Naive B cell (primary cell): ENCODE data around the gene SEL1L2. TPM values are rescaled to one million over a fixed set of nuclear protein-coding genes. Genes with fewer than 3 reads are reported as not detected.

Source experiments
- ATAC-seq, 2 donors: fragments of 150-1000 bp; cut with Tn5 transposase; 2 replicates each; pipeline ENCODE4 v1.10.0; 2021; ENCODE audit warnings: low read depth in 2 of 2, mild to moderate bottlenecking in 2 of 2, moderate library complexity in 2 of 2
- DNase-seq: peaks from one replicate; pipeline ENCODE4 v3.0.0; 2022
- H3K27ac Mint-ChIP-seq, 6 donors: one replicate each; pipeline ENCODE4 v1.8.0; 2020 to 2022; ENCODE audit warnings: mild to moderate bottlenecking in 6 of 6, mixed read lengths in 6 of 6, moderate library complexity in 5 of 6, inconsistent platforms in 2 of 6
- H3K27me3 Mint-ChIP-seq, 3 donors: one replicate each; pipeline ENCODE4 v1.8.0; 2021 to 2022; ENCODE audit warnings: mixed read lengths in 3 of 3, mild to moderate bottlenecking in 1 of 3
- H3K36me3 Mint-ChIP-seq, 2 donors: one replicate each; pipeline ENCODE4 v1.8.0; 2020 to 2022; ENCODE audit warnings: mixed read lengths in 2 of 2, inconsistent platforms in 1 of 2, mild to moderate bottlenecking in 1 of 2
- H3K4me1 Mint-ChIP-seq, 3 donors: one replicate each; pipeline ENCODE4 v1.8.0; 2020 to 2022; ENCODE audit warnings: mixed read lengths in 3 of 3, inconsistent platforms in 1 of 3, mild to moderate bottlenecking in 1 of 3, moderate library complexity in 1 of 3
- H3K4me3 Mint-ChIP-seq, 8 donors: one replicate each; pipeline ENCODE4 v1.8.0; 2020 to 2022; ENCODE audit warnings: mild to moderate bottlenecking in 8 of 8, mixed read lengths in 8 of 8, moderate library complexity in 8 of 8, inconsistent platforms in 2 of 8
- H3K9me3 Mint-ChIP-seq, 7 donors: one replicate each; pipeline ENCODE4 v1.8.0; 2020 to 2022; ENCODE audit warnings: mixed read lengths in 7 of 7, mild to moderate bottlenecking in 5 of 7, inconsistent platforms in 2 of 7, moderate library complexity in 1 of 7
- polyA plus RNA-seq, 6 donors: library from polyadenylated mRNA; unstranded; fragments of 300-500 nt; fragmentation: Illumina TruSeq; gene quantifications; one replicate each; pipeline ENCODE4 v1.2.3, GENCODE V29; 2021; ENCODE audit warnings: low read depth in 6 of 6

SEL1L2 gene
- polyA plus RNA-seq, 6 donors from 2014 or later: not detected

DNA sequence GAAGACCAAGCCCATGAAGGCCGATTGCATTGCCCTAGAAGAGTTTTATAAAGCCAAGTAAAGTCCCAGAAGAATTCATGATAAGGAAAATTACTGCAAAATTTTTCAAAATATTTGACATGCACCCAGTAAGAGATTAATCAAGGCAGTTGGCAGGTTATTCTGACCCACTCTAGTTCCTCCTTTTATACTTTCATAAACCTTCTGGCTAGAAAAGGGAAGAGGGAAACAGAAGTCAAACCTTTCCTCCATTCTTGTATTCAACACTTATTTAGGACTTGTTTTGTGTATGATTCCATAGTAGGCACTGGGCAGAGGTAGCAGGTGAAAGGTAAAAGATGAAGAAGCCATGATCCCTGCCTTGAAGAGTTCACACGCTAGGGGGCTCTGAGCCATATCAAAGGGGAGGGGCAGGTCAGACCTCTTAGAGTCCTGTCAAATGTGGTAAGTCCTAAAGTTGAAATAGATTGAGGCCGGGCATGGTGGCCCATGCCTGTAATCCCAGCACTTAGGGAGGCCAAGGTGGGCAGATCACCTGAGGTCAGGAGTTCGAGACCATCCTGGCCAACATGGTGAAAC is 120.2 kb downstream of the SEL1L2 start:
- DNase-seq: no peak
- ATAC-seq: no peak
- Mint-ChIP-seq H3K27me3 (peaks cover 0 to 5% (median 0%) of the 10 kb centered on the region in 3 donors), H3K27ac (no peak overlapping the region), H3K4me3 (no peak overlapping the region), H3K36me3 (no peaks in the 10 kb centered on the region), H3K9me3 (peaks cover 0 to 3% (median 0%) of the 10 kb centered on the region in 7 donors), H3K4me1 (no peaks in the 10 kb centered on the region)

DNA sequence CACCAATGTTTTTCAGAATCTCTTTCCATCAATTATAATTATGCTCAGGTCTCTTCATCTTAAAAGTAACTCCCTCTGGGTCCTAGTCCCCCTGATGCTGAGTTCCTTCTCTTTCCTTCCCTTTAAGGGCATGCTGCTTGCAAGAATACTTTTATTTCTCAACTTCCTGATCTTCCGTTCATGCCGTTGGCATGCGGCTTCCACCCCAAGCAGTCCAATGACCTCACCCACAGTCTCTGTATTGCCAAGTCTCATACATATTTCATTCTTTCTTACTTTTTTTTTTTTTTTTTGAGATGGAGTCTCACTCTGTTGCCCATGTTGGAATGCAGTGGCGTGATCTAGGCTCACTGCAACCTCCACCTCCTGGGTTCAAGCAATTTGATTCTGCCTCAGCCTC is 122.1 kb downstream of the SEL1L2 start:
- Mint-ChIP-seq H3K9me3 (peaks cover 0 to 3% (median 0%) of the 10 kb centered on the region in 7 donors), H3K27ac (no peak overlapping the region), H3K4me1 (no peaks in the 10 kb centered on the region), H3K27me3 (no peaks in the 10 kb centered on the region), H3K36me3 (no peaks in the 10 kb centered on the region), H3K4me3 (no peak overlapping the region)
- ATAC-seq (no peak), DNase-seq (no peak)

DNA sequence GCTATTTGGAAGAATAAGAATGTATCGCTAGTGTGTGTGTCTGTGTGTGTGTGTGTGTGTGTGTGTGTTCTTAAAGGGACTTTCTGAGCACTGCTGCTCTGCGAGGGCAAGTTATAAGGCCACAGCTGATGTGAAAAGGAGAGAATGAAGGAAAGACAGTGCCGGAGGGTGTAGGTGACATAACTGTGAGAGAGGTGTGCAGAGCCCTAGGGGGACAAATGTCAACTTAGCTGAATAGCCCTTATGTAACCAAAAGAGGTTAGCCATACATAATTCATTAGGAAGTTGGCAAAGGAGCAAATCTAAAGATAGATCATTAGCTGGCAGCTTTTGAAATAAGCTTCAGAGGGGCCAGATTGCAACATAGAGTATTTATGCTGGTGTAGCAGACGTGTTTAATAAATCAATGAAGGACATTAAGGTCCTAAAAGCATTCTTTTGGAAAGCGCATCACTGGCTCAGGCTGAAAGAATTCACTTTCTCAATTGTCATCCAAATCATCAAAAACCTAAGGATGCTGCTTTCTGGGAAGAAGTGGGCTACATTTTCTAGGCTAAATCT is 124.5 kb downstream of the SEL1L2 start:
- no peak for DNase-seq
- H3K27me3 Mint-ChIP-seq: peaks cover 5 to 11% (median 6%) of the 10 kb centered on the region in 3 donors

DNA sequence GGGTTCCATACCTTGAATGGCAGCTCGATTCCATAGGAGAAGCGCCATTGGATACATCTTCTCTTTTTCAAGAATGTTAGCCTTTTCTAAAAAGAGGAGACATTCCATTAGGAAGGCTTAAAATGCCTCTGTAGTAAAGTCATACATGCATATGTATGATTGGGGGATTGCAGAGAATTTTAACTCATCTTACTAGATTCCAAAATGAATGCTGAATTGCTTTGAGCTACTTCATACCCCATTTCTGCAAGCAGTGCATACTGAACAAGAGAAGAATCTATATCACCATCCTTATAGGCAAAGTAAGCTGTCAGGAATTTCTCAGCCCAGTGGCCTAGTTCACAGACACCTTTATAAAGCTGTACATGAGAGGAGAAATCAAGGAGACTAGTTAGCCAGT is 125.3 kb downstream of the SEL1L2 start:
- Mint-ChIP-seq H3K27ac (no peak overlapping the region), H3K9me3 (peaks cover 0 to 5% (median 0%) of the 10 kb centered on the region in 7 donors), H3K36me3 (no peaks in the 10 kb centered on the region), H3K4me1 (no peaks in the 10 kb centered on the region), H3K27me3 (peaks cover 6 to 18% (median 7%) of the 10 kb centered on the region in 3 donors), H3K4me3 (no peak overlapping the region)
- ATAC-seq (no peak), DNase-seq (no peak)

More for the DNA sequence above, 124.5 kb downstream of the SEL1L2 start:
- Mint-ChIP-seq H3K4me3 (no peak overlapping the region), H3K9me3 (peaks cover 0 to 5% (median 0%) of the 10 kb centered on the region in 7 donors), H3K4me1 (no peaks in the 10 kb centered on the region), H3K36me3 (no peaks in the 10 kb centered on the region), H3K27ac (no peak overlapping the region)
- ATAC-seq: no peak

DNA sequence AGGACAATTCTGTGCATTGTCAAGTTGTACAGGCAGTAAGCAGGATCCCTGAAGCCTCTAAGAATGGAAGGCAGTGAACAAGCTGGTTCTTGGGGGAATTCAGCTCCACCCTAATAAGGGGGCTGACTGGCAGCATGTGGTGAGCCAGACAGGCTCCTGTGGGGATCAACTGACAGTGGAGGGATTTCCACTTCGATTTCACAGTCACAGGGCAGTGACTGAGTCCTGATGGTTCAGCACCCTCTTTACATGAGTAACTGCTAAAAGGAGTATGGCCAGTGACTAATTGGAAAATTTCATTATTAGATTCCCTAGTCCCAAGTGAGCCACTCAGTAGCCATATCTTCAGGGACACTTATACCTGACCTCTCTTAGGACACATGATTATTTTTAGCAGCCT is 127.2 kb downstream of the SEL1L2 start:
- H3K4me3 Mint-ChIP-seq: no peak overlapping the region
- H3K36me3 Mint-ChIP-seq: no peaks in the 10 kb centered on the region
- H3K4me1 Mint-ChIP-seq: no peaks in the 10 kb centered on the region
- ATAC-seq (no peak), DNase-seq (no peak)
- H3K9me3 Mint-ChIP-seq: peaks cover 0 to 5% (median 2%) of the 10 kb centered on the region in 7 donors
- H3K27me3 Mint-ChIP-seq: peaks cover 6 to 22% (median 10%) of the 10 kb centered on the region in 3 donors
- no peak overlapping the region for H3K27ac Mint-ChIP-seq

DNA sequence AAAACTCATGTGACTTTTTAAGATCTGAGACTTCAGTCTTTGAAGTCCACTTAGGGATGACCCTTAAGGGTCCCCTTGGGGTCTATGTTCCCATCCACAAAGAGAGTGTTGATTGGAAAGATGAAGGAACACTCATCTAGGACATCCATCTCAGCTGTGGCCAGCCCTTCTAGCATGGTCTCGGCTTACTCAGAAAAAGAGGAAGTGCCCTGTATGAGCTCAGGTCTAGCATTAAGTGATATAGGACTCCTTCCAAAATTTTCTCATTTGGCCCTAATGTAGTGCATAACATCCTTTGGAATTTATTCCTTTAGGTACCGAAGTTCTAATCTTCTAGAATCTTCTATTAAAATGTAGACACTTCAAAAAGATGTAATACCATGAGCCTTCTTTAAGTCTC is 128.2 kb downstream of the SEL1L2 start:
- Mint-ChIP-seq H3K36me3 (no peaks in the 10 kb centered on the region), H3K9me3 (peaks cover 0 to 5% (median 2%) of the 10 kb centered on the region in 7 donors), H3K4me1 (no peaks in the 10 kb centered on the region), H3K27ac (no peak overlapping the region), H3K27me3 (peaks cover 6 to 22% (median 10%) of the 10 kb centered on the region in 3 donors), H3K4me3 (no peak overlapping the region)
- DNase-seq (no peak), ATAC-seq (no peak)

DNA sequence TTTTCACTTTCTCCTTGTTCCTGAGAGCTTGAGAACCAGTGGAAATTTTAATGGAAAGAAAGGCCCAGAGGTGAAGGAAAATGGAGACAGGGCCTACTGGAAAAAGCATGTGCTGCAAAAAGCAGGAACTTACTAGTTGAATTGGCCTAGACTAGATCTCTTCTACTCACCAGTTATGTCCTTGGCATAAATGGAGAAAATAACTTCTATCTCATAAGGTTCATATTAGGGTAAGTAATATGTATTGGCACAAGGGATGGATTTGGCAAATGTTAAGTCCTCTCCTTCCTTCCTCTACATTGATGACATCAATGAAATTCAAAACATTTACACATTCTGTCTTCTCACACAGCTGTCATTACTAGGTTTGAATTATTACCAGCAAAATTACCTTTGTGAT is 131.5 kb downstream of the SEL1L2 start:
- no peak for ATAC-seq
- H3K36me3 Mint-ChIP-seq: no peaks in the 10 kb centered on the region
- H3K27me3 Mint-ChIP-seq: peaks cover 6 to 22% (median 18%) of the 10 kb centered on the region in 3 donors
- H3K4me3 Mint-ChIP-seq: no peak overlapping the region
- no peak for DNase-seq
- no peaks in the 10 kb centered on the region for H3K4me1 Mint-ChIP-seq
- H3K9me3 Mint-ChIP-seq: peaks cover 0 to 5% (median 0%) of the 10 kb centered on the region in 7 donors
- H3K27ac Mint-ChIP-seq: no peak overlapping the region

DNA sequence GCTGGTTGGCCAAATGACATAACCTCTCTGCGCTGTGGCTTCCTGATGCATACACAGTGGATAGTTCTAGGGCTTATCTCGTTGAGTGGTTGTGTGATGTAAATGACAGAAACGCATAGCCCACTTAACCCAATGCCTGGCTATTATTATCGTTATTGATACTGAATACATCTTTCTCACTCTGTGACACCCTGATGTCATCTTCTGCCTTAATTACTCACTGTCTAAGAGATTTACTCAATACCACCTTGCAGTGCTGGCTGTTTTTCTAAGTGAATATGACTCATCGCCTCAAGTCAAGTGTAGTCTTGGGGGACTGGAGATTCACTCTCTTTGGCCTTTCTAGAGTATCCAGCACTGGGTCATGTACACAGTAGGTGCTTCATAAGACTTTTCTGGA is 132.0 kb downstream of the SEL1L2 start:
- peaks cover 6 to 22% (median 18%) of the 10 kb centered on the region in 3 donors for H3K27me3 Mint-ChIP-seq
- no peak for DNase-seq
- H3K4me3 Mint-ChIP-seq: no peak overlapping the region
- H3K36me3 Mint-ChIP-seq: no peaks in the 10 kb centered on the region
- H3K27ac Mint-ChIP-seq: no peak overlapping the region
- ATAC-seq: no peak
- no peaks in the 10 kb centered on the region for H3K4me1 Mint-ChIP-seq
- H3K9me3 Mint-ChIP-seq: peaks cover 0 to 5% (median 0%) of the 10 kb centered on the region in 7 donors

DNA sequence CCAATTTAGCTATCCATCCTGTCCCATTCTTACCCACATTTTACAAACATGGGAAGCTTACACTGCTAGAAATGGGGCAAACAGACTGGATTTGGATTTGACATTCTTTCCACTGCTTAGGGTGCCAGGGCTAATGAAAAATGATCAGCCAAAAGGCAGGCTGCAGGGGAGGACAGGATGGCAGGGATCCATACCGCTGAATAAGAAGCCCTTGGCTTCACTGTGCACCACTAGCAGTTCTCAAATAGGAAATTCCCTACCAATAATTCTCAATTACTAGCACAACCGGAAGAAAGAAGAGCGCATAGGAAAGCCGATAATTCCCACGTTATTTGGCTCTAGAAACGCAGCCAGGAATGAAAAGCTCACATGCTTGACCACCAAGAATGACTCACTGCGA is 132.5 kb downstream of the SEL1L2 start:
- peaks cover 0 to 5% (median 0%) of the 10 kb centered on the region in 7 donors for H3K9me3 Mint-ChIP-seq
- DNase-seq (no peak), ATAC-seq (no peak)
- H3K4me3 Mint-ChIP-seq: no peak overlapping the region
- no peaks in the 10 kb centered on the region for H3K36me3 Mint-ChIP-seq
- H3K4me1 Mint-ChIP-seq: no peaks in the 10 kb centered on the region
- H3K27me3 Mint-ChIP-seq: peaks cover 6 to 22% (median 18%) of the 10 kb centered on the region in 3 donors
- H3K27ac Mint-ChIP-seq: no peak overlapping the region

DNA sequence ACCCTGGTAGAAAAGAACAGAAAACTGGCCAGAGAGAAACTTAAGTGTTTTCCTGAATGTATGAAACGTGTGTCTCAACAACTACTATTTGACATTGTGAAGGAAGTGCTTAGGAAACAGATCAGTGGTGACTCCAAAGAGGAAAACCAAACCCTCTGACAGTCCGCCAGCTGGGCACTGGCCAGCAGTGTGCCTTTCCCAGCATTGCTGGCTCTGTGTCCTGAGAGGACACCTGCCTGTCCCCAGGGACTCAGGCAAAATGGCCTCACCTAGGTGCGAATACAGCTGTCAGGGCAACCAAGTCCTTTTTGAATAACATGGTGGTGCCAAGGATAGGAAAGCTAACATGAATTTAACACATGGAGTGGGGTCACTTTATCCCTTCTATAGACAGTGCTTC is 133.1 kb downstream of the SEL1L2 start:
- no peaks in the 10 kb centered on the region for H3K4me1 Mint-ChIP-seq
- H3K4me3 Mint-ChIP-seq: no peak overlapping the region
- ATAC-seq (no peak), DNase-seq (no peak)
- H3K9me3 Mint-ChIP-seq: peaks cover 0 to 5% (median 0%) of the 10 kb centered on the region in 7 donors
- no peak overlapping the region for H3K27ac Mint-ChIP-seq
- peaks cover 6 to 22% (median 18%) of the 10 kb centered on the region in 3 donors for H3K27me3 Mint-ChIP-seq
- H3K36me3 Mint-ChIP-seq: no peaks in the 10 kb centered on the region

DNA sequence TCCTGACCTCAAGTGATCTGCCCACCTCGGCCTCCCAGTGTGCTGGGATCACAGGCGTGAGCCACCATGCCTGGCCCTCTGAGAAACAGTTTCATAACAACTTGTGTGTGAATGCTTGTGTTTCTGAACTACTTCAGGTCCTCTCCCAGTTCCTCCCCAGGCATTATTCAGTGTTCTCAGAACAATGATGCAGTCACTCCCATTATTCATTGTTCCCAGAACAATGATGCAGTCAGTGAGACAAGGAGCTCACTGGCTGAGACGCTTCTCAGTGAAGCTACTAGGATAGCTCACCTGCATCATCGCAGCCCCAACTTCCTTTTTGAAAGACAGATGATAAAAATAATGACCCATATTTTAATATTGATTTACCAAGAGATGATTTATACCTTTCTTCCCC is 134.1 kb downstream of the SEL1L2 start:
- H3K4me3 Mint-ChIP-seq: no peak overlapping the region
- no peaks in the 10 kb centered on the region for H3K36me3 Mint-ChIP-seq
- H3K9me3 Mint-ChIP-seq: peaks cover 0 to 5% (median 0%) of the 10 kb centered on the region in 7 donors
- DNase-seq (no peak), ATAC-seq (no peak)
- H3K4me1 Mint-ChIP-seq: no peaks in the 10 kb centered on the region
- no peak overlapping the region for H3K27ac Mint-ChIP-seq
- peaks cover 0 to 14% (median 13%) of the 10 kb centered on the region in 3 donors for H3K27me3 Mint-ChIP-seq

DNA sequence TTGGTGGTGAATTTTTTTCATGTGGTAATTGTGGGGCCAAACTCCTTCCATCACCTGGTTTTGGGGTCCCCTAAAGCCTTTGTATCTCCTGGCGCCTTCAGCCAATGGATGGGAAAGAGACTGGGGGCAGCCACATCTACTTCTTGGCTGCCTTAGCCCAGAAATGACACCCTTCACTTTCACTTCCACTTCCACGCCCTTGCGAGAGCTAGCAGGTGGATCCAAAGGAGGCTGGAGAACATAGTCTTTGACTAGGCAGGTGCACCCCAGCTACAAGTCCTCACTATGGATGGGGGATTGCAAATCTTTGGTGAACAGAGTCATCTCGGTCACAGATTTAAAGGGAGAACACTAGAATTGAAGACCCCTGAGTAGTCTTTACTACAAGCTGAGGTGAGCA is 134.8 kb downstream of the SEL1L2 start:
- H3K27me3 Mint-ChIP-seq: peaks cover 0 to 13% (median 9%) of the 10 kb centered on the region in 3 donors
- H3K27ac Mint-ChIP-seq: no peak overlapping the region
- ATAC-seq (no peak), DNase-seq (no peak)
- peaks cover 0 to 2% (median 0%) of the 10 kb centered on the region in 7 donors for H3K9me3 Mint-ChIP-seq
- H3K4me1 Mint-ChIP-seq: no peaks in the 10 kb centered on the region
- H3K36me3 Mint-ChIP-seq: no peaks in the 10 kb centered on the region
- H3K4me3 Mint-ChIP-seq: no peak overlapping the region

DNA sequence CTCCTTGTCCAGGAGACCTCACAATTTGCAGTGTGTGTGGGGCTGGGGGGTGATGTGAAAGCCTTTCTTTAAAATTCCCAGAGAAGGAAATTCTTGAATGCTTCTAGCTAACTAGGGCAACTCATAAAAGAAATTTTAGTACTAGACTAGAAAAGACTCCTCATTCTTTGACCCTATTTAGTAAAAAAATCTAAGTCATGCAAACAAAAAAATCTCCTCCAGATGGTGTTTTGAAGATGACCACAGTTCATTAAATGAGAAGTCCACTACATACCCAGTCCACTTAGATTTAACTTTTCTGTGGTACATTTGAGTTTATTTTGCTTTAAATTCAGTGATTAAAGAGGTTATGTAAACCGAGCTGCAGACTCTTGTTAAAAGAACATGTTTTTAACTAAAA is 138.1 kb downstream of the SEL1L2 start:
- no peaks in the 10 kb centered on the region for H3K36me3 Mint-ChIP-seq

DNA sequence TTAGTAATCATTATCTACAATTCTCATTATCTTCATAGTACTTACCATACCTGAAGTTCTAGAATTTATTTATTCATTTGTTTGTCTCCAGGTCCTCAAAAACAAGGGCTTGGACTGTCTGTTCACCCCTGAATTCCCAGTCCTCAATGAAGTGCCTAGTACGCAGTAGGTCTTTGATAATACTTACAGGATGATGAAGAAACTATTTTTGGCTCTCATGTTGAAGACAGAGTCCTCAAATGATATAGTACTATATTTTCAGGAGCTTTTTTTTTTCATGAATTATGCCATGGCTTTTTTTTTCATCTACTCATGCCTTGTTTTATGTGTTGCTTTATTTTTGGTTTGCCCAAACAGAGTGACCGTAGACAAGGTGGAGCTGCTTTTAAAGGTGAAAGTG is 139.1 kb downstream of the SEL1L2 start:
- H3K9me3 Mint-ChIP-seq: peaks cover 0 to 6% (median 0%) of the 10 kb centered on the region in 7 donors

More for the DNA sequence above, 138.1 kb downstream of the SEL1L2 start:
- Mint-ChIP-seq H3K27ac (no peak overlapping the region), H3K27me3 (peaks cover 0 to 13% (median 0%) of the 10 kb centered on the region in 3 donors), H3K4me1 (no peaks in the 10 kb centered on the region), H3K4me3 (no peak overlapping the region), H3K9me3 (peaks cover 0 to 6% (median 0%) of the 10 kb centered on the region in 7 donors)
- DNase-seq (no peak), ATAC-seq (no peak)

More for the DNA sequence above, 139.1 kb downstream of the SEL1L2 start:
- Mint-ChIP-seq H3K27me3 (peaks cover 0 to 10% (median 0%) of the 10 kb centered on the region in 3 donors), H3K4me3 (no peak overlapping the region), H3K36me3 (no peaks in the 10 kb centered on the region), H3K4me1 (no peaks in the 10 kb centered on the region), H3K27ac (no peak overlapping the region)
- DNase-seq (no peak), ATAC-seq (no peak)
